Ecto neural progenitor cell (in vitro differentiated cells): ENCODE measurements around the gene RAD51B.

Experiments
- DNase-seq: peaks from one replicate; pipeline ENCODE4 v3.0.0-alpha.2; 2018; ENCODE audit warnings: low spot score

RAD51B gene

DNA sequence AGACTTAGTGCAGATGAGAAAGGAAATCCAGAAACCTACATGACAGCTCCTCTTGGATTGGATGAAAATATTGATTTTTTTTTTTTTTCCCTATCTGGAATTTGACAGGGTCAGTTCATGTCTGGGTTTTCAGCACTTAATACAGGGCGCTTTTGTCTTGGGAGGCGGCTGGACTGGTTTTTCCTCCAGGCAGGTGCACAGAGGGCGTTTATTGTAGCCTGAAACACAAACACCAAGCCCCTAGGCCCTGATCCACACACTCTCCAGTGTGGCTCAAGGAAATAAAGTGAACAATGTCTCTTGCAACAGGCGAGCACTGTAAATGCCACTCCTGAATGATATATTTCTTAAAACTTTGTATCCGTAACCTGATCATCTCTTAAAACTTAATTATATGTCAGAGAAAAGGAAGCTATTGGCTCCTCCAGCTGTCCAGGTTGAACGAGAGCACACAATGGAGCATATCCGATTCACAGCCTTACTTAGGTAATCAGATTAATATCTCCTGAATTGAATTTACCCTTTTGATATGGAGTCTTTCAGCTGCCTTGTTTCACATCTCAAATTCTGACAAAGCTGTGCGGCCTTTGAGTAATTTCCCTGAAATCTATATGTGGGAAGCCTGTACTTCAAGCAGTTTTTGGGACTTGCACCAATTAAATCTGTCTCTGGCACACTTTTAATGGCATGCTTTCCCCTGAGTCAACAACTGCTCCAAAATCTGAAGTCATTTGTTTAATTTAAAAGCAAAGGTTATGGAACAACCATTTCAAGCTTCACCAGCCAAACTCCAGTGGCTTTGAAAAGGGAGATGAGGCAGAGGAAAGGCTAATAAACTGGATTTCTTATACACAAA is 487.6 kb downstream of the RAD51B start:
- no peak for DNase-seq

DNA sequence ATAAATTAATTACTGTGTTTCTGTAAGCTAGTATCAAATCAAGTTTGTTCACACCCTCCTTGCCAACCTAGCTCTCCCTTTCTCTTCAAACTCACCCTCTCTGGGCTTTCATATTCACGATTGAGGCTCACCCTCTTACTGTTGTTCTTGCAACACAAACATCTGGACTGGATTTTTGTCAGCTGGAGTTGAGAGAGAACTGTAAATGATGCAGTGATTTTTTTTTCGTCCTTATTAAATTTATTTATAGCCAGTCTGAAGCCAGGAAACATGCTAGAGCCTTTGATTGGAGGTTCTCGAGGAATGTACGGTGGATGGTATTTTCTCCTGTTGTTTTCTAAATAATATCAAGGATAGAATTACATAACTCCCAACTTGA is 488.2 kb downstream of the RAD51B start:
- no peak for DNase-seq

DNA sequence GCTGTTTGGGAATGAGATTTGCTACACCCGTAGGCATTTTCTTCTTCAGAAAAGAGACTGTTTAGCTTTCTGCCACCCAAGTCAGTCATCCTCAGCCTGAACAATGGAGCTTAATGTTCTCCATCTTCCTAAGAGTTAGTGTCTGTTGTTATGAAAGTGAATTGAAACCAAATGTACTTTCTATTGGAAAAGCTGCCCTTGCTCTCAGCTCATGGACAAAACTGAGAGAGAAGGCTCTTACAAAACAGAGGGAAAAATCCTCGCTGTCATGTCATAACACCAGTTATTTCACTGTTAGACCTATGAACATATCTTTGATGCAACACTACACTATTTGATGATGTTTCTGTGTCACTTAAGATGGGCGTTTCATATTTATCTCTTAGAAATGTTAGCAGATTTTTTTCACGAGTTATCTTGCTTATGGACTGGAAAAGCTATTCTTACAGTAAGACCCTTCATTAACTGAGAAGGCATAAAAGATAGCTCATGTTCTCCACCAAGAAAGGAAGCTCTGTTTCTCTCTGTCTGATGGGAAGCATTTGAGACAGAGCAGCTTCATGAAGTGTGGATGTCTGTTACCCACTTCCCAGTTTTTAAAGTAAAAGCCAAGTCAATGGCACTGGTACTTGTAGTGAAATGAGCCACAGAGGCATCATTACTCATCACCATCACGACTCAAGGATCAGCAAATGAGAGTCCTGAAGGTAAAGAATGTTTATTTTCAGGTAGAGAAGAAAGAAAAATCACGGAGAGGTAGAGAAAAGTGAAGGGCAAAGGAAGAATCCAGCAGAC is 489.3 kb downstream of the RAD51B start:
- no peak for DNase-seq

DNA sequence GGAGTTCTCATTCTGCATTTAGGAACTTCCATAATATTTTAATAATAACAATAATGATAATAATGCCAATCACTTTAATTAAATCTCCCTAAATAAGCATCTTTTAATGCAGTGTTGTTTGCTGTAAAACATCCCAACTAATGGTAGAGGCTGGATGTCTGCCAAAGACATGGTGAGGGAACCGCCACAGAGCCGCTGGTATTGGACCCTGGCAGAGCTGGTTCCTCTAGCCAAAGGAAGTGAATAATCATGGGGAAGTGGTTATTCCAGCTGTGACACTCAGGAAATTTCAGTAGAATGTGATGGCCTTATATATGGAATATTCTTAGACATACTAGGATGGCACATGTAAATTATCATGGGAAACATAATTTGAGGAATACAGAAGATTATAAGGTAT is 490.0 kb downstream of the RAD51B start:
- DNase-seq: no peak

GRCh38 chr14:68312300-68312699 is 492.7 kb downstream of the RAD51B start:
- DNase-seq: no peak

GRCh38 chr14:68312884-68313610 is 493.5 kb downstream of the RAD51B start:
- no peak for DNase-seq

GRCh38 chr14:68314642-68315041 is 495.1 kb downstream of the RAD51B start:
- DNase-seq: no peak

DNA sequence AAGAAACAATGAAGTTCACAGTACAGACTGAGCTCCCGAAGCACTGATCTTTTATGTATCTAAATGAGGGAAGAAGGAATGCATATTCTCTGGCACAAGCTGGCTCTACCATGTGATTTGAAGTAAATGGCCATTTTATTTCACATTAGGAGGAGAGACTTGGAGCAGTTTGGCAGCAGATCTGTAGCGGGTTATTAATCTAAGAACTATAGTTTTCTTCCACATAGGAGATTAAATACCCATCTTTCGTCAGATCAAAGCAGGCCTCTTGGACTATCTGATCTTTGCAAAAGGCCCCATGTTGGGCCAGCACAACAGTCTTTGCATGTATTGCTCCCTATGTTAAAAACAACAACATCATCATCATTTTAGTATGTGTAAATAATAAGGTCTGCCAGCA is 495.5 kb downstream of the RAD51B start:
- no peak for DNase-seq

GRCh38 chr14:68316078-68316868 is 496.7 kb downstream of the RAD51B start:
- no peak for DNase-seq

DNA sequence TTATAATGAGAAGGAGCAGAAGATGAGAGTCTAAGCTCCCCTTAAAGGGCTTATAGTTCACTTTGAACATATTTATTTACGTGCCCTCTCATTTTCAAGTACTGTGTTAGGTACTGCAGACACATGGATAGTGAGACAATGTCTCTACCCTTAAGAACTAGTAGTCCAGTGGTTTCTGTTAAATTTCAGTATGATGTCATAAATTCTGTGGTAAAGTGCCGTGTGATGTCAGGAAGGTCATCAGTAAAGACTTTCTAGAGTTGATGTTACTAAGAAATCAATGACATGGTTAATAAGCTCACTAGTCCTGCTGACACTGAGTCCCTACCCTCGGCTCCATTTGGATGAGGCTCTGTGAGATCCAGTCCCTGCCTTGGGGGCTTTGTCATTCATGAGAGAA is 497.7 kb downstream of the RAD51B start:
- DNase-seq: no peak

GRCh38 chr14:68318828-68319227 is 499.2 kb downstream of the RAD51B start:
- no peak for DNase-seq

- DNase-seq: no peak
Measured at GRCh38 chr14:68320495-68320894, 500.9 kb downstream of the RAD51B start.

DNA sequence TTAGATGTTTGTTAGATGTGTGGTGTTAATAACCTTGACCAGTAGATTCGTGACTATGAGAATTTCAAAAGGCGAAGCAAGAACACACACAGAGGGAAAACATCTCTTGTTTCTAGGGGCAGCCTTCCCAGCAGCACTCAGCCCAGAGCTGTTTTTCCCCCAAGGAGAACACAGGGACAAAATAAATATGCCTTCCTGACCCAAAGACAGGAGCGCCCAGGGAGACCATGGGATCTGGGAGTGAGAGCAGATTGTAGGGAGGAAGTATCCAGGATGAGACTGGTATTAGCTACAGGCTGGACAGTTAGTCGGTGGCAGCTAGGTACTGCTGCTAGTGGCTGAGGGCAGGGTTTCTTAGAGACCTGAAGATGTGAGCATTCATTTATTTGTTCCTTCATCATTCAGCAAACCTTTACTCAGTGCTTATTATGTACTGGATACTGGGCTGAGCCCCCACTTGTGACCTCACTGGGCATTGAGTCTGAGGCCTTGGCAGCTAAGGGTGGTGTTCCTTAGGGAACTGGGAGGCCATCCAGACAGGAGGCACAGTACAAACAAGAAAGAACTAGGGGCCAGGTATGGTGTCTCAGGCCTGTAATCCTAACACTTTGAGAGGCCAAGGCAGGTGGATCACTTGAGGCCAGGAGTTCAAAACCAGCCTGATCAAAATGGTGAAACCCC is 503.5 kb downstream of the RAD51B start:
- DNase-seq: no peak

GRCh38 chr14:68325267-68325807 is 505.8 kb downstream of the RAD51B start:
- DNase-seq: no peak

DNA sequence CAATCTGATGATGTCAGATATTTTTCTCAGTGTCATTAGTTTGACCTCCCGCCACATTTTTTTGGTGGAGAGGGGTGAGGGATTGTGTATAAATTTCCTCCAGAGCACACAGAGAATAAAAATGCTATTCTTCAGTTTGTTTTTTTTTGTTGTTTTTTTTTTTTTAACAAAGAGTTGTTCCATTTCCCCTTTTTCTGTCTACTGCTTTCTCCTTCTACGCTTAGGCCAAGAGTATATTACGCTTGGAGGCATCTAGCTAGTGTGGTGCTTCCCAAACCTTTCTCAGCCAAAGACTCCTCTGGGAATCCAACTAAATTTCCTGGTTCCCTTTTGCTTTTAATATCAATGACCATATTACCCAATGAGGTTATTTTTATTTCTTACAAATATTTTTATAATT is 507.7 kb downstream of the RAD51B start:
- no peak for DNase-seq

- DNase-seq: no peak
Measured at GRCh38 chr14:68328509-68328908, 508.9 kb downstream of the RAD51B start.

DNA sequence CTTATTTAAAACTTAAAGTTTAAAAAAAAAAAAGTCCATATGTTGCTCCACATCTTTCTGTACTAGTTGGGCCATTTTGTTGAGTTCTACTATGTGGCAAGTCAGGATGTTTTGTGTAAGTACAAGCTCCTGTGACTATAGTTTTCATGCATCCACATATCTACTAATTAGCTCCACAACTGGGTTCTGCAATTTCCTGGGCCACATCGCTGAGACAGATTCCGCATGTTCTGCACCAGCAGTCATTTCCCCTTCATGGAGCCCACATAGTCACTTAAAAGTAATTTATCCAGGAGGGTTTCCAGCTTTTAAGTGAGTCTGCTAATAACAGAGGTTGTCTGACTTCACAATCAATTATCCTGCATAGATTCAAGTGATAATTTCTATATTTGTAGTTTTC is 511.8 kb downstream of the RAD51B start:
- no peak for DNase-seq

- DNase-seq: no peak
Measured at GRCh38 chr14:68331991-68332390, 512.4 kb downstream of the RAD51B start.

GRCh38 chr14:68333262-68333661 is 513.7 kb downstream of the RAD51B start:
- no peak for DNase-seq

DNA sequence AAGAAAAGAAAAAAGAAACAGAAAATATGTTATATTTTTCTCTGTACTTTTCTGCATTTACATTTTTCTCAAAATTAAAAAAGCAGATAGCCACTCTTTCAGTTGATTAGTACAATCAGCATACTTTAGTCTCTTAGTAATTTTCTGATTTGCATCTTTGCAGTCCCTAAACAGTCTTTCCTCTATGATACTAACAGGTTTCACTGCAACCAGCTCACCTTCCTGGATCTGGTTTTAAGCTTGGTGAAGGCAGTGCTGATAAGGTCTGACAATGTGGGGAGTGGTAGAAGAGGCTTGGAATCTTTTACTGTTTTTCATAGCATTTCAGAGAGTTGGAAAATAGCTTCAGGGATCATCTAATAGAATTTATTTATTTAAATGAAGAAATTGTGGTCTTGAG is 515.7 kb downstream of the RAD51B start:
- DNase-seq: no peak

- no peak for DNase-seq
Measured at GRCh38 chr14:68336165-68336564, 516.6 kb downstream of the RAD51B start.
